ENCODE results near the gene P3R3URF. TPM values are rescaled to one million over a fixed set of nuclear protein-coding genes. Genes with fewer than 3 reads are reported as not detected.

Gene P3R3URF
- total RNA-seq, 1 donor from 2014 or later = not detected

DNA sequence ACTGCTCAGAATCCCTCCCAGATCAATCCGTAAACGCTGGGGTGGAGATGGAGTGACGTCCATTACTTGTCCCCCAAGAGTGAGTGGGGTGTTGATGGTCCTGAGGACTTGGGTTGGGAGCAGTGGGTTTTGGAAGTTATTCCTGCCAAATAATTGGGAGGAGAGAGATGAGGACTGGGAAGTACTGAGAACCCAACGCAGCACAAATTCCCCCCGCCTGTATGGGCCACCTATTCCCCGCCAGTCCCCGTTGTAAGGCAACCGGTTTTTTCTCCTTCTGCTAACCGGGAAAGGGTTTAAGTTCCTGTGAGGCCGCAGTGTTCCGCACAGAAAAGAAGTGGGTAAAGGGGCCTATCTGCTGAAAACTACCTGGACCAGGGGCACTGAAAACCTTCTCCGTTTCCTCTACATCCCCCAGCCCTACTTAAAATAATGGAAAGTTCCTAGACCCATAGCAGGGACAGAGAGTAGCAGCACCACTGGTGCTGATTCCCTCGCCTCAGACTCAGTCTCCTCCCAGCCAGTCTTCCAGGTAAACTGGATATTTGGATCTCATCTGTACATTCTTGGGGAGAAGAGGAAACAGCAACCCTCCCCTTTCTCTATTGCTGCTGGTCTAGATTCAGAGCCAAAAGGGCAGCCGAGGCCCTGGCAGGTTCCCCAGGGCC, 27.6 kb upstream of the P3R3URF start:
- H3K4me3 Mint-ChIP-seq (ENCODE audit: unreplicated experiment) = peak overlapping the region; percentile 66
- no peak for TF ChIP-seq CTCF (IDR thresholded peaks at IDR 0.05; ENCODE audit: partially characterized antibody, unreplicated experiment)
- H3K36me3 Mint-ChIP-seq (ENCODE audit: unreplicated experiment) = peaks cover 6% of the 10 kb centered on the region
- H3K9me3 Mint-ChIP-seq (ENCODE audit: unreplicated experiment) = no peaks in the 10 kb centered on the region
- DNase-seq = no peak
- H3K4me1 Mint-ChIP-seq (ENCODE audit: low read depth, unreplicated experiment) = peaks cover 2% of the 10 kb centered on the region
- H3K27me3 Mint-ChIP-seq (ENCODE audit: unreplicated experiment) = peaks cover 5% of the 10 kb centered on the region
- H3K27ac Mint-ChIP-seq (ENCODE audit: unreplicated experiment) = no peak overlapping the region

DNA sequence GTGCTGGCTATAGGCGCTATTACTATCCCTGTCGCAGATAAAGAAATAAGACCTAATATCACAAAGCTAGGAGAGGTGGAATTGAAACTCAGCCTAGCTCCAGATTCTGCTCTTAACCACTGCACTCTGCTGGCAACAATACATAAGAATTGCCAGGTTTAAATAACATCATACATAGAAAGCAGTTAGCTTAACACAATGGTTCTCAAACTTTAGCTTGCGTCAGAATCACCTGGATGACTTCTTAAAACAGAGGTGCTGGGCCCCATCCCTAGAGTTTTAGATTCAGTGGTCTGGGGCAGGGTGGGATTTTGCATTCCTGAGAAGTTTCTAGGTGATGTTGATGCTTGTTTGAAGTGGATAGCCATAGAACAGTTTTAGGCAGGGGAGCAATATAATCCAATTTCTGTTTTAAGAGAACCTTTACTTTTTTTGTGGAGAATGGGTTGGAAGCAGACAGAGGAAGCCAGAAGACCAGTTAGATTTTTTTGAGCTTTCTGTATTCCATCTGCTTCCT, 23.0 kb upstream of the P3R3URF start:
- peaks cover 6% of the 10 kb centered on the region for H3K36me3 Mint-ChIP-seq (ENCODE audit: unreplicated experiment)
- no peaks in the 10 kb centered on the region for H3K4me1 Mint-ChIP-seq (ENCODE audit: low read depth, unreplicated experiment)
- no peak for TF ChIP-seq CTCF (IDR thresholded peaks at IDR 0.05; ENCODE audit: partially characterized antibody, unreplicated experiment)
- peak overlapping the region; percentile 74 for H3K4me3 Mint-ChIP-seq (ENCODE audit: unreplicated experiment)
- no peak for DNase-seq
- H3K27ac Mint-ChIP-seq (ENCODE audit: unreplicated experiment) = no peak overlapping the region
- no peaks in the 10 kb centered on the region for H3K9me3 Mint-ChIP-seq (ENCODE audit: unreplicated experiment)
- H3K27me3 Mint-ChIP-seq (ENCODE audit: unreplicated experiment) = peaks cover 6% of the 10 kb centered on the region

DNA sequence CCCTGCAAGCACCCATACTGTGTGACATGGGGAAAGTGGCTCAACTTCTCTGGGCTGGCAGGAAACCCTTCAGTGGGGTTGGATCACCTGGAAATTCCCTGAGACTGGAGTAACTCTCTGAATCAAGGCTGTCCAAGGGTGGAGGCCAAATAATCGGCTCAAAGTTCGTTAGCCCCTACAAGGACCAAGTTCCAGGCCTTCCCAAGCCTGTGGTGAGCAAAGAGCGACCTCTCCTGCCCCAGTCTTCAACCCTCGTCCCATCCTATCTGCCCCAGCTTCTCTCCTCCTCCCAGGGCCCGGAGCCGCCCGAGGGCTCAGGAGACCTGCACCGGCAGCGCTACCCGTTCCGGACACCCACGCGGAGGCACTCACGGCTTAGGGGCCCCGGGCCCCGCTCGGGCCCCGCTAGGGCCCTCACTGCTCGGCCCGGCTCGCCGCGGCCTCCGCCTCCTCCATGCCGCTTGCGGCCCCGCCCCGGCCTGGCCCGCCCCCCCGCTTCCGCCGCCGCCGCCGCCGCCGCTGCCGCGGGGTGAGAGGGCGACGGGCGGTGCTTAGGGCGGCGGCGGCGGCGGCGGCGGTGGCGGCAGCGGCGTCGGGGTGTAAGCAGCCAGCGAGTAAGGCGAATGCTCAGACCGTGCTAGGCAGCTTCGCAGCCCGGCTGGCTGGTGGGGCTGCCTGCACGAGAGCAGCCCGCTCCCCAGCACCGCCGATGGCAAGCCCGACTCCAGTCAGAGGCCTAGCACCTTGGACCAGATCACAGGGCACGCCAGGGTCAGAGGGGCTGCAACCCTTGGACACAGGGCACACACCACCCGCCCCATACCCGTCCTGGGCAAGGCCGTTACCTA, 21.9 kb upstream of the P3R3URF start, which contains the start of gene POMGNT1:
TSS of gene POMGNT1 (minus strand) at position 471 of the 848 bp plus-strand sequence. CDS start 613 bp downstream, outside the sequence.
- Mint-ChIP-seq H3K4me3 (ENCODE audit: unreplicated experiment) (peak within 1 kb of the TSS; percentile 85), H3K27me3 (ENCODE audit: unreplicated experiment) (peaks cover 6% of the 10 kb centered on the region), H3K27ac (ENCODE audit: unreplicated experiment) (peak within 1 kb of the TSS; percentile 72), H3K4me1 (ENCODE audit: low read depth, unreplicated experiment) (no peaks in the 10 kb centered on the region), H3K9me3 (ENCODE audit: unreplicated experiment) (no peaks in the 10 kb centered on the region), H3K36me3 (ENCODE audit: unreplicated experiment) (peaks cover 6% of the 10 kb centered on the region)
- no peak for TF ChIP-seq CTCF (IDR thresholded peaks at IDR 0.05; ENCODE audit: partially characterized antibody, unreplicated experiment)
- DNase-seq = peak; percentile 80

DNA sequence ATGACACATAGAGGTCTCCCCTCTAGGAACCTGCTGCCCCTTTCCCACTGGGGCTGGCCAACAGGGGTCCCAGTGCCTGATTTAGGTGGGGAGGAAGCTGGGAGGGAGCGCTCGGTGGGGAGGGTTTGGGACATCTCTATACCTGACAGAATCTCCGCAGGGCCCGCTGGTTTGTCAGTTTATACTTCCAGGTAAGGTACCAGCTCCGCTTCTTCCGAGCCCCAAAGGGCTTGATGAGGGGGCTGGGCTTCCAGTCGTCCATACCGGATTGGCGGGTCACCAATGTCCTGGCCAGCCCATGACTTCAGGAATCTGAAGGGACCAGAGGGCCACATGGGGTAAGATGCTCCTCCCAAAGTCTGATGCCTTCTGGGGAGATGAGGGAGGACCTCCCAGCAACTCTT, 21.3 kb upstream of the P3R3URF start:
- no peak for DNase-seq
- H3K27ac Mint-ChIP-seq (ENCODE audit: unreplicated experiment) = no peak overlapping the region
- H3K4me3 Mint-ChIP-seq (ENCODE audit: unreplicated experiment) = peak overlapping the region; percentile 85
- H3K9me3 Mint-ChIP-seq (ENCODE audit: unreplicated experiment) = no peaks in the 10 kb centered on the region
- no peaks in the 10 kb centered on the region for H3K4me1 Mint-ChIP-seq (ENCODE audit: low read depth, unreplicated experiment)
- TF ChIP-seq CTCF (IDR thresholded peaks at IDR 0.05; ENCODE audit: partially characterized antibody, unreplicated experiment) = no peak
- H3K36me3 Mint-ChIP-seq (ENCODE audit: unreplicated experiment) = peaks cover 6% of the 10 kb centered on the region
- H3K27me3 Mint-ChIP-seq (ENCODE audit: unreplicated experiment) = peaks cover 6% of the 10 kb centered on the region
